Right lobe of liver (tissue), 6 donors: ENCODE results near the gene RDH5. TPM values are rescaled to one million over a fixed set of nuclear protein-coding genes. Genes with fewer than 3 reads are reported as not detected.

Experiments used
- ATAC-seq, 4 donors: fragments of 200-7000 bp; cut with Tn5 transposase; one replicate each; pipeline ENCODE4 v1.9.1; 2020; ENCODE audit warnings: mild to moderate bottlenecking in 4 of 4, moderate library complexity in 4 of 4
- DNase-seq, 3 donors: peaks; one replicate each; pipeline ENCODE4 v3.0.0-alpha.2; 2020
- H3K27ac ChIP-seq, 3 donors: fragments of 200-600 bp; one replicate each; pipeline ENCODE4 v1.8.0; 2022
- H3K27me3 ChIP-seq, 2 donors: fragments of 200-600 bp; one replicate each; pipeline ENCODE4 v1.8.0; 2022
- H3K36me3 ChIP-seq, 4 donors: fragments of 200-600 bp; sonication (generic) in 1 of 4; one replicate each; pipeline versions ENCODE4 v1.5.1 to v1.8.0; 2017 to 2022; ENCODE audit warnings: control low read depth in 1 of 4
- H3K4me1 ChIP-seq, 4 donors: fragments of 200-600 bp; sonication (generic) in 1 of 4; one replicate each; pipeline versions ENCODE4 v1.5.1 to v1.8.0; 2017 to 2022; ENCODE audit warnings: control low read depth in 1 of 4
- H3K4me3 ChIP-seq, 3 donors: fragments of 200-600 bp; one replicate each; pipeline ENCODE4 v1.8.0; 2022
- H3K9me3 ChIP-seq, 4 donors: fragments of 200-600 bp; sonication (generic) in 1 of 4; one replicate each; pipeline versions ENCODE4 v1.5.1 to v1.8.0; 2017 to 2022; ENCODE audit warnings: control low read depth in 1 of 4
- CTCF ChIP-seq, 4 donors: fragments of 200-600 bp in 3 of 4; fragments of 450-650 bp in 1 of 4; IDR thresholded peaks; one replicate each; pipeline versions ENCODE4 v1.5.1 to v1.8.0; 2016 to 2022; ENCODE audit warnings: antibody characterized with exemption in 4 of 4, mild to moderate bottlenecking in 2 of 4
- POLR2A ChIP-seq: fragments of 450-650 bp; IDR thresholded peaks from one replicate; pipeline ENCODE4 v1.6.1; 2017; ENCODE audit warnings: antibody characterized with exemption, mild to moderate bottlenecking
- WGBS: methylation state at CpG from one replicate; pipeline ENCODE4 v1.1.6; 2018; ENCODE audit warnings: low coverage, low lambda C conversion rate; ENCODE audit not compliant: insufficient coverage; ENCODE audit errors: missing lambda C conversion rate; 5-methylcytosine and 5-hydroxymethylcytosine counted together
- intact Hi-C, 2 donors: fragments of 100-400 bp; cut with DNase I; formaldehyde crosslinking; loops; one replicate each; pipeline versions ENCODE4 v1.11.2 to v1.14.1; 2022
- total RNA-seq, 6 experiments: library from RNA; depleted of rRNA in 2 of 6; stranded (reverse); fragments of >200 nt in 2 of 6; fragmentation: NEBNext Ultra II Directional in 3 of 6; extraction: Animal tissue kit (Norgen Biotek cat#: 25700) in 3 of 6; gene quantifications; one replicate each; pipeline versions ENCODE4 v1.1.0 to v1.2.4, GENCODE V29; 2016 to 2023
- donor health status: DM: no; HTN: yes; CAD: no.
- donor health status: DM: no; HTN: no; CAD: no.
- donor health status: DM: no; HTN: no; CAD: no.
- donor health status: DM: no; HTN: yes; CAD: no.
- donor health status: DM: no; HTN: yes; CAD: no.

Gene RDH5
- total RNA-seq, 6 experiments from 2014 or later, result 26.3 to 52.5 (median 43.0) TPM

GRCh38 chr12:55729819-55730818 is 9.9 kb downstream of the RDH5 start:
- ATAC-seq, result peak in 3 of 4 donors; percentile 1 to 4 (median 2)
- 41% methylated on average over 12 of the region's 19 CpGs for WGBS
- DNase-seq, result peak in 1 of 3 donors; percentile 67

GRCh38 chr12:55732288-55732687 is 12.1 kb downstream of the RDH5 start:
- no peak for DNase-seq
- H3K4me1 ChIP-seq, result peaks cover 0 to 16% (median 1%) of the 10 kb centered on the region in 4 donors

More at GRCh38 chr12:55729819-55730818, 9.9 kb downstream of the RDH5 start:
- peaks cover 0 to 18% (median 3%) of the 10 kb centered on the region in 4 donors for H3K4me1 ChIP-seq
- H3K27ac ChIP-seq, result peak overlapping the region; percentile 90 to 99 (median 97)
- peak overlapping the region; percentile 70 to 90 (median 87) for H3K4me3 ChIP-seq
- no peaks in the 10 kb centered on the region for H3K27me3 ChIP-seq
- TF ChIP-seq POLR2A (peak; percentile 30), CTCF (IDR thresholded peaks at IDR 0.05) (no peak)
- intact Hi-C loops, result no loop called here
- peaks cover 0 to 10% (median 0%) of the 10 kb centered on the region in 4 donors for H3K36me3 ChIP-seq
- H3K9me3 ChIP-seq, result no peaks in the 10 kb centered on the region

GRCh38 chr12:55733021-55733555 is 12.9 kb downstream of the RDH5 start:
- TF ChIP-seq CTCF (IDR thresholded peaks at IDR 0.05) (no peak), POLR2A (no peak)
- H3K4me3 ChIP-seq, result no peak overlapping the region
- ATAC-seq, result no peak
- intact Hi-C loops, result no loop called here
- WGBS, result 94% methylated on average over 2 of the region's 14 CpGs
- peaks cover 0 to 12% (median 0%) of the 10 kb centered on the region in 4 donors for H3K4me1 ChIP-seq
- H3K9me3 ChIP-seq, result no peaks in the 10 kb centered on the region
- H3K27me3 ChIP-seq, result no peaks in the 10 kb centered on the region
- no peak for DNase-seq
- H3K27ac ChIP-seq, result no peak overlapping the region
- no peaks in the 10 kb centered on the region for H3K36me3 ChIP-seq

More at GRCh38 chr12:55732288-55732687, 12.1 kb downstream of the RDH5 start:
- Histone ChIP-seq H3K36me3 (no peaks in the 10 kb centered on the region), H3K27me3 (no peaks in the 10 kb centered on the region), H3K4me3 (no peak overlapping the region), H3K9me3 (no peaks in the 10 kb centered on the region), H3K27ac (no peak overlapping the region)
- no peak for TF ChIP-seq POLR2A
- TF ChIP-seq CTCF (IDR thresholded peaks at IDR 0.05), result no peak
- intact Hi-C loops, result no loop called here
- WGBS, result 96% methylated on average over 3 of the region's 4 CpGs
- no peak for ATAC-seq

- ATAC-seq (no peak), DNase-seq (no peak)
- Histone ChIP-seq H3K9me3 (no peaks in the 10 kb centered on the region), H3K4me3 (no peak overlapping the region), H3K4me1 (peaks cover 0 to 18% (median 0%) of the 10 kb centered on the region in 4 donors), H3K27ac (no peak overlapping the region), H3K27me3 (no peaks in the 10 kb centered on the region), H3K36me3 (no peaks in the 10 kb centered on the region)
- TF ChIP-seq CTCF (IDR thresholded peaks at IDR 0.05), result no peak
- no peak for TF ChIP-seq POLR2A
- intact Hi-C loops, result no loop called here
- WGBS, result 69% methylated on average over 2 of the region's 2 CpGs
Measured at GRCh38 chr12:55733858-55734257, 13.7 kb downstream of the RDH5 start.
